GM12878 (cell line): ENCODE data around the gene OR4F15. TPM values are rescaled to one million over a fixed set of nuclear protein-coding genes. Genes with fewer than 3 reads are reported as not detected.

Source experiments
- BACH1 ChIP-seq: fragments of 450-650 bp; IDR thresholded peaks from 2 replicates; pipeline ENCODE4 v1.6.1; 2017; ENCODE audit warnings: mild to moderate bottlenecking, borderline replicate concordance
- REST ChIP-seq: IDR thresholded peaks from 2 replicates; pipeline ENCODE4 v1.6.1; 2012; ENCODE audit warnings: mild to moderate bottlenecking, low read depth, low read length
- USF1 ChIP-seq: IDR thresholded peaks from 2 replicates; pipeline ENCODE4 v1.6.1; 2011; ENCODE audit warnings: borderline replicate concordance, low read depth, mild to moderate bottlenecking, moderate library complexity, mixed read lengths, low read length; ENCODE audit not compliant: insufficient read depth; ENCODE audit errors: extremely low read length
- USF2 ChIP-seq: IDR thresholded peaks from 2 replicates; pipeline ENCODE4 v1.6.1; 2011; ENCODE audit warnings: low read depth, low read length, improper control_type of control experiment, borderline replicate concordance
- ZBTB11 ChIP-seq: fragments of 450-650 bp; formaldehyde crosslinking; IDR thresholded peaks from 2 replicates; pipeline ENCODE4 v1.5.0; 2022; ENCODE audit warnings: mild to moderate bottlenecking, missing genetic modification characterization
- ZNF592 ChIP-seq: fragments of 450-650 bp; IDR thresholded peaks from 2 replicates; pipeline ENCODE4 v1.6.1; 2017; ENCODE audit warnings: mild to moderate bottlenecking, moderate library complexity
- polyA plus RNA-seq, 11 experiments: library from polyadenylated mRNA; depleted of rRNA in 4 of 11; unstranded in 6 of 11; stranded (reverse) in 5 of 11; fragments of >200 nt; fragmentation: Nextera tagmentation in 4 of 11; fragmentation: Illumina TruSeq in 1 of 11; extraction: Ambion mirVana in 4 of 11; extraction: Trizol in 1 of 11; gene quantifications; 1 replicate in 1 of 11; 2 replicates in 10 of 11; pipeline versions ENCODE4 v1.2.1 to v1.2.3, GENCODE V29; 2011 to 2016; ENCODE audit warnings: inconsistent platforms in 2 of 11, missing spikeins in 2 of 11, low read depth in 1 of 11
- total RNA-seq, 4 experiments: library from RNA; depleted of rRNA in 3 of 4; stranded (reverse); fragments of >200 nt in 3 of 4; fragmentation: Illumina TruSeq in 1 of 4; extraction: Trizol in 1 of 4; gene quantifications; 2 replicates each; pipeline versions ENCODE4 v1.2.1 to v1.2.3, GENCODE V29; 2013 to 2021

The OR4F15 gene
- total and polyA plus RNA-seq, 10 of the 15 experiments (the other 5 are each of a cell fraction or from before 2014, with no cell fraction given), result not detected

GRCh38 chr15:101827257-101827656 lies 15.3 kb downstream of the OR4F15 start (continued):
- no peak for TF ChIP-seq ZNF592
- no peak for TF ChIP-seq BACH1
- no peak for TF ChIP-seq REST
- TF ChIP-seq USF2, result no peak
- TF ChIP-seq USF1, result no peak
- no peak for TF ChIP-seq ZBTB11 (CRISPR knock-in tag)
- TF ChIP-seq, all 136 proteins: peak for 0
